ENCODE results near the gene ZFAND2A.

- TF ChIP-seq, protein P1, sequence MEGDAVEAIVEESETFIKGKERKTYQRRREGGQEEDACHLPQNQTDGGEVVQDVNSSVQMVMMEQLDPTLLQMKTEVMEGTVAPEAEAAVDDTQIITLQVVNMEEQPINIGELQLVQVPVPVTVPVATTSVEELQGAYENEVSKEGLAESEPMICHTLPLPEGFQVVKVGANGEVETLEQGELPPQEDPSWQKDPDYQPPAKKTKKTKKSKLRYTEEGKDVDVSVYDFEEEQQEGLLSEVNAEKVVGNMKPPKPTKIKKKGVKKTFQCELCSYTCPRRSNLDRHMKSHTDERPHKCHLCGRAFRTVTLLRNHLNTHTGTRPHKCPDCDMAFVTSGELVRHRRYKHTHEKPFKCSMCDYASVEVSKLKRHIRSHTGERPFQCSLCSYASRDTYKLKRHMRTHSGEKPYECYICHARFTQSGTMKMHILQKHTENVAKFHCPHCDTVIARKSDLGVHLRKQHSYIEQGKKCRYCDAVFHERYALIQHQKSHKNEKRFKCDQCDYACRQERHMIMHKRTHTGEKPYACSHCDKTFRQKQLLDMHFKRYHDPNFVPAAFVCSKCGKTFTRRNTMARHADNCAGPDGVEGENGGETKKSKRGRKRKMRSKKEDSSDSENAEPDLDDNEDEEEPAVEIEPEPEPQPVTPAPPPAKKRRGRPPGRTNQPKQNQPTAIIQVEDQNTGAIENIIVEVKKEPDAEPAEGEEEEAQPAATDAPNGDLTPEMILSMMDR (IDR thresholded peaks at IDR 0.05), result no peak
- TF ChIP-seq POLR2A (IDR thresholded peaks at IDR 0.05), result no peak
Measured at GRCh38 chr7:1121476-1121875, 38.5 kb downstream of the ZFAND2A start.

Data from sigmoid colon (tissue), 3 donors.